GM19324 (cell line): ENCODE results near the gene MCEE.
"Not testable (repeated sequence)": the region's sequence is repeated elsewhere in the genome, so short reads cannot be mapped to it uniquely, and the experiment has no call there.

Experiments used
- ATAC-seq: cut with Tn5 transposase; IDR thresholded peaks from one replicate; pipeline ENCODE4 v1.9.1; 2021; ENCODE audit warnings: mild to moderate bottlenecking, moderate library complexity; ENCODE audit not compliant: unreplicated experiment, low FRiP score

The MCEE gene

DNA sequence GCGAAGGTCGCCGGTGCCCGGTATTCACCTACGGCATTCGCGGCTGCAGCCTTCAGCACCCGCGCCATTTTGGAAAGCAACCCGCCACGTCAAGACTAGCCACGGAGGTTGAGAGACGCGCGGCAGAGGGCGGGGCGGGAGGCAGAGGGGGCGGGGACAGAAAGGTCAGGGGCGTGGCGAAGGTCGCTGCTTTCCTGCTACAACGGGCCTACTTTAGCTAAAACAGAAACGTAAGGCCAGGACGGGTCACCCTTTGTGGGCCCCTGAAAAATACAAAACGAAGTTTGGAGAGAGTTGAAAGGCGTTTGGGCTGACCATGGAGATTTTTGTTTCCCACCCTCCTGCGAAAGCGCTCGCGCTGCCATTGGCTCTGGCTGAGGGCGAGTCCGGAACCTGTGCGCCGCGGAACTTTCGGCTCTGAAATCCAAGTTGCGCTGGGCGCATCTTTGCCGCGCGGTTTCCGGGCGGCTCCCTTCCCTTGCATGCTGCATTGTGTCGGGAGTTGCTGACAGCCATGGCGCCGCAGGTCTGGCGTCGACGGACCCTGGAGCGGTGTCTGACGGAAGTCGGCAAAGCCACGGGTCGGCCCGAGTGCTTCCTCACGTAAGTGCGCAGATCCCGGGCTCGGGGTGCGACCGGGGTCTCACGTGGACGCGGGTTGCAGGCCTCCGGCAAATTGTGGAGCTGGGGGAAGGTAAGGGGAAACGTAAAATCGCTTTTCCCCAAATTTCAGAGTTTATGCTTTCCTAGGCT, at the start of gene MCEE, which contains the start of gene MPHOSPH10:
Gene MCEE, minus strand, starts transcription at position 78 of the 753 bp plus-strand sequence. Its CDS starts 10 bp downstream, at position 68.
Gene MPHOSPH10, plus strand, starts transcription at position 483 of the 753 bp plus-strand sequence. Its CDS starts 32 bp downstream, at position 515.
- peak; percentile 95 for ATAC-seq

DNA sequence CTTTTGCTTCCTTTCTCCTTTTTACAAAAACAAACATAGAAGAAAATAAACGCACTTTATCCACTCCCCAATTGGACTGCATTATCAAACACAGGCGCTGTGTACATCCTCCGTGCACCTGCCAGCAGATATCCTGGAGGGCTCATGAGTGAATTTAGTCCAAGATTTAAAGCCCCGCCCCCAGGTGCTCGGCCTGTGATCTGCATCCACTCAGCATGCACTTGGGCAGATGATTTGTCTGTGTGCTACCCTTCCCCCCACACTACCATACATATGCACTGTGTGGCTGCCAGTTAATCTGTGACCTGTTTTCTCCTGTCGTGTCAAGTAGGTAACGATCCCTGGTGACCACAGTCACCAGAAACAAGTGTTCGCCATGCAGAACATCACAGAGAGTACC, 48.8 kb upstream of the MCEE start:
- not testable (repeated sequence) for ATAC-seq

DNA sequence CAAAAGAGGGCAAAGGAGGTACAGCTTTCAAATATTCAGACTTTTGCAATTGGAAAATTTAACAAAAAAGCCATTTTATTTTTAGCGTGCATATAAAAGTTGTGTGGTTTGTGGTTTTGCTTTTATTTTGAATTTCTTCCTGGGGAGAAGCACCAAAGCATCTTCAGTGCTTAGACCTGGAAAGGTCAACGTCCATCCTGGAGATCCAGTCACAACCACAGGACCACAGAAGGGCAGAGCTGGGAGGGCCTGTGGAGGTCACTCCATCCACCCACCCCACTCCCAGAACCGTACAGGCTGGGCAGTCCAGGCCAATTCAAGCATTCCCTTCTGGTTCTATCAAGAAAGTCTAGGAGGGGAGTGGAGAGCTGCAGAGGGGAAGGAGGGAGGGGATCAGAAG, 44.2 kb upstream of the MCEE start:
- ATAC-seq: no peak

DNA sequence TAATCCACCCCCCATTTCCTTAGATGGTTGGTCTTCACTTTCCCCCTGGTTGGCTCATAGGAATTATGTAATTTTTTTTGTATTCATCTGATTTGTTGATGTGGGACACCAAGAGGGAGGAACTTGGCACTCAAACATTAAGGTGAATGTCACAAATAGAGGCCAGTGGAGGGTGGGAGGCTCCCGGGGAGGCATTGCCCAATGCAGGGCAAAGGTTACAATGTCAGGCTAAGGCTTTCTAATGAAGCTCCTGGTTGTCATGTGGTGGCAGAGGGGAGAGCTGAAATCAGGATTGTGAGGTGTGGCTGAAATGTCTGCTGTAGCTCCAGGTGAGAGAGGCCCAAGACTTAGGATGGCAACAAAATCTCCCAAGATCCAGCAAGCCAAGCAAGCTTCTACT, 43.1 kb upstream of the MCEE start:
- no peak for ATAC-seq

DNA sequence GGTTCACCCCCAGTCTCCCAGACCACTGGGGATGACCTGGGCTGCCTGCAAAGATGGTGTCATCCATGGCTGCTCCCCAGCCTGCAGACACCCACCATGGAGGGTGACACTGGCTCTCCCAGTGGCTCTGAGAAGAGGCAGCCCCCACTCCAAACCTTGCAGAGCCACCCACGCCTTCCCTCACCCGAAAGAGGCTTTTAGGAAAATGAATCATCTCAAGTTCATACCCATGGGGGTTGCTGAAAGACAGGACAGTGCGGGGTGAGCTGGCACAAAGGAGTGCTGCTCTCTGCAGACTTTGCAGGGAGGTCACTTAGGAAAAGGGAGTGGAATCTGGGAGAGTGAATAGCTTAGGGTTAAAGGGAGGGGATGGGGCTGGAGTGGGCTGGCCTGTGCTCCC, 36.8 kb upstream of the MCEE start:
- no peak for ATAC-seq

DNA sequence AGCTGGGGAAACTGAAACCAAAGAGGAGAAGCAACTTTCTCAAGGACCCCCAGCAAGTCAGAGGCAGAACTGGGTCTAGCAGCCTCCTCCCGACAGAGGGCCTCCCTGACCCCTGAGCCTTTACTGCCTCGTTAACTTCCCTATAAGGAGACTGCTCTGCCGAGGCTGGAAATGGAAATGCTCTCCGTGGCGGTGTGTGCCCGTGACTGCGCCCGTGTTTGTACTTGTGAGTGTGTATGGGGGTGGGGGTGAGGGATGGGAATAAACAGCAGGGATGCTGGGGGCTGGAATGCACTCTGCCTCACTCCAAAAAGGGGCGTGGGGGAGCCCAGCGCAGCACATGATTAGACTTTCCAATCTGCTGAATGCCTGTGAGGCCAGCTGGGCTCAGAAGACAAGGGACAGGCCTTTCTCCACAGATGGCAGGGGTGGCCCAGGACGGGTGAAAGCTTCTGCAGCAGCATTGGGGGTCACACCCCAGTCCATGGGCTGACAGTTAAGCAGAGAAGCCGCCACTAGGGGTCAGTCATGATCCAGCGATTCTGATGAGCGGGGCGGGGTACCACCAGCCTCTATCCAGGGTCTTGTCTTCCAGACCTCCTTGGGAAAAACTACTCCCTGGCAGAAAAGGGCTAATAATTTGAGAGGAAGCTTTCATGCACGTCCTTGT, 27.2 kb upstream of the MCEE start:
- ATAC-seq: no peak

DNA sequence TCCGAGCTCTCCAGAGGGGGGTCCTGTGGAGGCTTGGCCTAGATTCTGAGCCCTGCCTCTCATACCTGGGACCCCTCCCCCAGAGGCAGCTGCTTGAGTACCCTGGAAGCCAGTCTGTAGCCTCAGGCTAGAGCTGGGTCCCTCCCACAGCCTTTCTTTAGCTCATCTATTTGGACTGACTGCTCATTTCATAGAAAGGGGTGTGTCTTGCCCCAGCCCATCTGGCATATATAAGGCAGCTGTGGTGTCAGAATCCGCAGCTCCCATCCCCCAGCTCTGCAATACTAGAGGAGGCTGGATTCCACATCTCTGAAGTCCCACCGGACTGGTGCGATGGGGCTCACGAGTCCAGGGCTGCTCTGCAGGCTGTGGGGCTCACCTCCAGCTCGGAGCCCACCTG, 26.5 kb upstream of the MCEE start:
- no peak for ATAC-seq

DNA sequence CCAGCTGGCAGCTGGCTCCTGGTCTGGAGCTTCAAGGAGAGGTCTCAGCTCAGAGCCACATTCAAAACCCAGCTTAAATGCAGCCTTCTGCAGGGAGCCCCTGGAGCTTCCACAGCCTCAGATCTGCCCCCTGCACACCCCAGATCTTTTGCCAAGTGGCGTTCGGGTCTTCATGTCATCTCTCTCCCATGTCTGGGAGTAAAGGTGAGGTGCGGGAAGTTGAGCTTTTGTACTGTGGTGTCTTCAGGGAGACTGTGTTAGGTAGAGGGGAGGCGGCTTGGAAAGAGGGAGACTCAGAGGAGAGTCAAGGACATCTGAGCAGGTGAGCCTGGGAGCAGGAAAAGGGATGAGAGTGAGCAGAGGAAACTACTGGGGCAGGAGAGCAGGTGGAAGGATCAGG, 25.8 kb upstream of the MCEE start:
- no peak for ATAC-seq

DNA sequence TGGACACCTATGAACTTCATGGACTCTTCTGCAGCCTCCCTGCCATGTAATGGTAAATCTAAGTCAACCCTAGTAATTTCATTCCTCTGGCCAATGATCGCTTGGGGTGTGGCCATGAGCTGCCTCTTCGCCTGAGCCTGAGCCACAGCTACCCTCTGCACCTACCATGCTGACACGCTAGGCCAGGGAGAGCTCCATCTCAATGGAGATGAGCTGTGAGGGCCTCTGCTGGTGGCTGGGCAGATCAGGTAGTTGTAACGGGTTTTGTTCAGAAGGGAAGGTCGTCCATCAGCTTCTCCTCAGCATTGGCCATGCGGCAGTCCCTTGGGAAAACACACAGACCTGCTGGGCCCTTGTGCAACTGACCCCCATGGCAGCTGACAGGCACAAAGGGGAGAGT, 24.8 kb upstream of the MCEE start:
- ATAC-seq: no peak

DNA sequence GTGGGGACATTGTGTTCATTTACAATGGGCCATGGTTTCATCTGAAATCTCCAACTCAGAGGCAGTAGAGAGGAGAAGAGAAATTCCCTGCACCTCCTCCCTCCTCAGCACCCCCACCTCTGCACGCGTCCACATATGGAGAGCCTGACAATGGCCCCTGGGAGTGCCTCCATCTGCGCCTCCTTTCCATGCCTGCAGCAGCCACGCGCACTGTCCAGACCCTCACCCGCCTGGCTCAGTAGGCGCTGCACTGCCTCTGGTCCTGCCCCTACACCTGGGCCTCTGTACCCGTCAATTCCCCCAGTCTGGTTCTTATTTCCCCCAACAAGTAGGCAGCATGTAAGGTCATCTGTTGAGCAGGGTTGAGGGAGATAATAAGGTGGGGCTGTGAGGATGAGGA, 24.2 kb upstream of the MCEE start:
- no peak for ATAC-seq

DNA sequence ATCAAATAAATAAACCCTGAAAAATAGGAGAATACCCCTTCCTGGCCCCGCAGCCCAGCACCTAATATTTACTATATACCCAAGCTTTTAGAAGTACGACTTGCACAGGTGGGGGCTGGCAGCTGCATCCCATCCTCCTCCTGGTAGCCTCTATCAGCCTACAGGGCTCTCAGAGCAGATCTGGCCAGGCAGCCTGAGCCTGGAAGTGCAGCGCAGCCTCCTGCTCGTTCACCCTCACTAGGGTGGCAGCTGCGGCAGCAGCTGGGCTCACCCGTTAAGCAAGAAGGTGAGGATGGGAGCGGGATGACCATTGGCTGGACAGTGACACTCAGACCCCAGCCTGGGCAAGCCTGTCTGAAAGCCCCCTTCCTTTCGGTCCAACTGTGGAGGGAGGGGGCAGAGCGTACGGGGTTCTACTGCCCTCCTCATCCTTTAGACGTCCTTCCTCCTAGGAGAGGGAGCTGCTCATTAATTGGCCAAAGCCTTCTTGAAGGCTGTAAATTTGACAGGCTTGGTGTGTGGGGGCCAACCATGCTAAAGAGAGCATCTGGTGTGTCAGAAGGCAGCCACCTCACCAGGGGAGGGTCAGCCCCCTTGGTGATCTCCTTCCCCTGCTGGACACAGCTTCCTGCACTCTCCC, 23.7 kb upstream of the MCEE start:
- no peak for ATAC-seq

DNA sequence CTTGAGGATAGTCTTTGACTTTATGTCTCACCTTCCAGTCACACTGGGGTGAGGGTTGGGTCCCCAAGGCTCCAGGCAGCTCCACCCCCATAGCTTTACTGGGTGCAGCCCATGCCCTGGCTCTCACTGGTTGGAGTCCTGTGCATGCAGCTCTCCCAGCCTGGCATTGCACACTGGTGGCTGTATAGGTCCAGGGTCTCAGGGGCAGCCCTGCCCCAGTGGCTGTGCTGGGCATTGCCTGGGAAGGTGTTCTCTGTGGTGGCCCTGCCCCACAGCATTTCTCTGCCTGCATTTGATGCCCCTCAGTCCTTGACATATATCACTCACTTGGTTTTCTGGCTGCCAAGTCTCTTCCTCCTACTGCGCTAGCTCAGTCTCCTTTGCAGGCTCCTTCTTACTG, 21.6 kb upstream of the MCEE start:
- ATAC-seq: no peak

DNA sequence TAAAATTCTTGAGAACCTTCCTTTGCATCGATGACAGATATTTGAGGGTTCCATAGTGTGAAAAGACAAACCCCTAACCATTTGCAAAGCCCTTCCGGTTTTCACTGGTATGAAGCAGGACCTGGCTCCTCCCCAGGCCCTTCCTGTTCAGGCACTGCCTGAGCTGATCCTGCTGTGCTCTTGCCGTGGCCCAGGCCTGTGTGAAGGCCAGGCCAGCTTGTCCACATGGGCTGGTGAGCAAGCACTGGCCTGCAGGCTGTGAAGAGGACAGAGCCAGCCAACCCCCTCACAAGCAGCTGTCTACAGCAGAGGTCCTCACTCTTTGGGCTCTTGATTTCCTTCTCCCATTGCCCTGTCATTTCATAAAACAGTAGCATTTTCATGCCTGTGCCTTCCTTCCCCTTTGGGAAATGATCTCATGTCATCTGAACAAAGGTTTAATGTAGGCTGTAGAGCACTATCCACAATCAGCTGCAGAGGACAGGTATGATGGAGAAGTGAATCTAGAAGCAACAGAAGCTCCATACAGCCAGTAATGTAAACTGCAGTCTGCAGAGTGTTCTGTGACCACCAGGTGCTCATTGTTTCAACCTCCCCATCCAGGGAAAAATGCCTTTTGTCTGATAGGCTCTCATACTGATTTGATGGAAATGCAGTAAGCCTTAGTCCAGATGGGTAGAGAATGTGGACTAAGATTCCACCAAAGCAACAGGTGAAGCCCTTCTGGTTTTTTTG, 20.2 kb upstream of the MCEE start:
- no peak for ATAC-seq

DNA sequence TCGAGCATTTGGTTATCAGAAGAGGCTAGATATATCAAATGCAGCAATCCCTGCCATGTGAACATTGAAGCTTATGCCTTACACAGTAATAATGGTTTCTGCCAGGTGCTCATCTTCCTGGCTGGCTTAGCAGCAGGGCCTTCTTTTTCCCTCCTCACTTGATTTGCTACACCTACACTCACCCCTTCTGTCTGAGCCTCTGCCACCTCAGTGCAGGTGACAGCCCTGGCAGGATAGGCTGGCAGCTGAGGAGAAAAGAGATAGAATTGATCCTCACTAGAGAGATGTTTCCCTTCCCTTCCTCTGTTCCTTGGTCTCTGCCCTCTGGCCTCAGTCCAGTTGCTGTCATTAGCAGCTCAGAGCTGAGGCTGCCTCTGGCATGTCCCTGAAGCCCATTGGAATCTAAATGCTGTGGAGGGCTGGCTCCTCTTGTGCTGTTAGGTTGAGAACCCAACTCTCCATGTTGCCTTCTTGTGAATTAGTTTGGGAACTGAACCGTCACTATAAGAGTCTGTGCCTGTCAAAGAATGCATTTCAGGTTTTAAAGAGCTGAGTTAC, 18.6 kb upstream of the MCEE start:
- no peak for ATAC-seq

DNA sequence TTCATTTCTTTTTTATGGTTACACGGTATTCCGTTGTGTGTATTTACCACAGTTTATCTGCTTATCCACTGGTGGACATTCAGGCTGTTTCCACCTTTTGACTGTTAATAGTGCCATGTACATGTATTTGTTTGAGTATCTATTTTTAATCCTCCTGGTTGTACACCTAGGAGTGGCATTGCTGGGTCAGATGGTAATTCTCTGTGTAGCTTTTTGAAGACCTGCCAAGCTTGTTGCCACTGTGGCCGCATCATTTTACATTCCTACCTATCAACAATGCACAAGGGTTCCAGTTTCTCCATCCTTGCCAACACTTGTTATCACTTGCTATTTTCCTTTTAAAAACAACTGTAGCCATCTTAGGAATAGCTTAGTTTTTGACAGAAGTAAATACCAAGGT, 13.8 kb upstream of the MCEE start:
- no peak for ATAC-seq

DNA sequence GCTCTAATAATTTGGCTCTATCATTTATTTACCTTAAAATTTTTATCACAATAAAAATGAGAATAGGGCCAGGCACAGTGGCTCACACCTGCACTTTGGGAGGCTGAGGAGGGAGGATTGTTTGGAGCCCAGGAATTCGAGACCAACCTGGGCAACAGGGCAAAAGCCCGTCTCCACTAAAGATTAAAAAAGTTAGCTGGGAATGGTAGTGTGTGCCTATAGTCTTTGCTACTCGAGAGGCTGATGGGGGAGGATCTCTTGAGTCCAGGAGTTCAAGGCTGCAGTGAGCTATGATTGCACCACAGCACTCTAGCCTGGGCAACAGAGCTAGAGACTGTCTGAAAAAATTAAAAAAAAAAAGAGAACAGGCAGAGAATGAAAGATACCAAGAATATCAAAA, 6.1 kb upstream of the MCEE start:
- ATAC-seq: no peak

DNA sequence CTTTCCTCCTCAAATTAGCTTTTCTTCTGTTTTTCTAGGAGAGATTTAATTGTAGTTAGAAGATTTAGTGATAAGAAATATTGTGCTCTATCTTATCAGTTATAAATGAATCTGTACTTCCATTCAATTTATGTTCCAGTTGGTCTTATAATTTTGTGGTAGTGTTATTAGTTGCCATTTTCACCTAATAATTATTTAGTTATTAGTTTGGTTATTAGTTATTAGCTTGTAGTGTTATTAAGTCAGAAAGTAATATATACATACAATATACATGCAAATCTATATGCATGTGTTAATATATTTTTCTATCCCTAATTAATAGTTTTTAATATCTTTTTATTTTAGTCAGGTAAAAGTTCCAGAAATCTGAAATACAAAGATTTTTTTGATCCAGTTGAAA, 3.6 kb upstream of the MCEE start:
- no peak for ATAC-seq

DNA sequence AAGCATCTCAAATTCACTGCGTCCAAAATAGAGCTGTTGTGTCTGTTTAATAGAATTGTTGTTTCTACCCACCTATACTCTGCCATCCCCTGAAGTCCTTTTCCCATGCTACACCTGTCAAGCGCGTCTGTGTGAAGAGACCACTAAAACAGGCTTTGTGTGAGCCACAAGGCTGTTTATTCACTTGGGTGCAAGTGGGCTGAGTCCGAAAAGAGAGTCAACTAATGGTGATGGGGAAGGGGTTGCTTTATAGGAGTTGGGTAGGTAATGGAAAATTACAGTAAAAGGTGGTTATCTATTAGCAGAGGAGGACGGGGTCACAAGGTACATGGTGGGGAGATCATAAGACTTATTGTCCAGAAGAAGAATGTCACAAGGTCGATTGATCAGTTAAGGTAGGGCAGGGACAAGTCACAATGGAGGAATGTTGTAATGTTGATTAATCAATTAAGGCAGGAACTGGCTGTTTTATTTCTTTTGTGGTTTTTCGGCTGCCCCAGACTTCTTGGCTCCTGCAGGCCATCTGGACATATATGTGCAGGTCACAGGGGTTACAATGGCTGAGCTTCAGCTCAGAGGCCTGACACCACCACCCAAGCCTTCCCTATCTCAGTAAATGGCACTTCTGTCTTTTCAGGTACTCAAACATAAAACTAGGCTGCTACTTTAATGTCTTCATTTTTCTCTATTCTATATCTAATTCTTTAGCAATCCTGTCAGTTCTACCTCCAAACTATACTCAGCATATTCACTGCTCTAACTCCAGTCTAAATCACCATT, 1.5 kb upstream of the MCEE start:
- not testable (repeated sequence) for ATAC-seq

DNA sequence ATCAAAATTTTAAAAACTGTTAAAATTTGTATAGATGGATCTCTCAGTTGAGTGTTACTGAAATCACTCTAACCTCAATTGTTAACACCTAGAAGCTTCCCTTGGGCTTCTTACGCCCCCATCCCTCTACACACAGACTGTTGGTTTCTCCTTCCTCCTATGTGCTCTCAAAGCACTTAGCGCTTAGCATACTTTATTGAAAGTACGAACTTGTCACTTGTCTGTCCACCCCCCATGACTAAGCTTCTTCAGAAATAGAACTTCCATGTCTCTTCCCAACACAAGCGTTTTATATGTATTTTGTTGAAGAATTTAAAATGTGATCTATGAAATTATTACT, 846 bp upstream of the MCEE start:
- ATAC-seq: no peak

DNA sequence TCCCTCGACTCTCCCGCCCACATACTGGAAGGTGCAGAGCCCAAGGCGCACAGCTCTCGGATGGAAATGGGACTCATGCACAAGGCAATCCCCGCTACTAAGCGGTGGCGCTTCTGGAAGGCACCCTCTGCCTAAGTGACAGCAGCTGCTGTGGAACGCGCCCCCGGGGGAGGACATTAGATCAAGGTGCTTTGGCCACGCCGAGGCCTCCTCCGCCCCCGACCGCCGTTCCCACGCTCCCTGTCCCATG, 202 bp downstream of the MCEE start:
- peak; percentile 53 for ATAC-seq
